Muscle layer of duodenum (tissue), 2 donors: ENCODE data around the gene OR52N1.

Experiments used
- H3K27ac ChIP-seq: one replicate; pipeline ENCODE4 v1.7.0; 2013; ENCODE audit warnings: mild to moderate bottlenecking, low read length
- H3K27me3 ChIP-seq: one replicate; pipeline ENCODE4 v1.7.0; 2013; ENCODE audit warnings: low read depth, mild to moderate bottlenecking, control low read depth, low read length
- H3K36me3 ChIP-seq, 2 donors: one replicate each; pipeline ENCODE4 v1.7.0; 2013; ENCODE audit warnings: low read length in 2 of 2, control low read depth in 1 of 2, mild to moderate bottlenecking in 1 of 2; ENCODE audit not compliant: insufficient read depth in 2 of 2, control insufficient read depth in 1 of 2
- H3K4me1 ChIP-seq, 2 donors: one replicate each; pipeline ENCODE4 v1.7.0; 2013; ENCODE audit warnings: low read length in 2 of 2, mild to moderate bottlenecking in 2 of 2, control low read depth in 1 of 2, moderate library complexity in 1 of 2; ENCODE audit not compliant: insufficient read depth in 2 of 2, control insufficient read depth in 1 of 2
- H3K4me3 ChIP-seq, 2 donors: one replicate each; pipeline ENCODE4 v1.7.0; 2013; ENCODE audit warnings: low read length in 2 of 2, low read depth in 1 of 2, mild to moderate bottlenecking in 1 of 2
- H3K9me3 ChIP-seq, 2 donors: one replicate each; pipeline ENCODE4 v1.7.0; 2013; ENCODE audit warnings: low read length in 2 of 2, control low read depth in 1 of 2, mild to moderate bottlenecking in 1 of 2; ENCODE audit not compliant: control insufficient read depth in 1 of 2
- donor health status: healthy.

OR52N1 gene

GRCh38 chr11:5791165-5791564 lies at the start of gene OR52N1:
TSS of gene OR52N1 (minus strand) at chr11:5791265. CDS start at chr11:5788816, 2,449 bp downstream.
- Histone ChIP-seq H3K27ac (no peak within 1 kb of the TSS), H3K36me3 (no peaks in the 10 kb centered on the region), H3K4me1 (no peaks in the 10 kb centered on the region), H3K27me3 (no peaks in the 10 kb centered on the region), H3K9me3 (no peaks in the 10 kb centered on the region), H3K4me3 (no peak within 1 kb of the TSS)

GRCh38 chr11:5837695-5838094 lies 46.6 kb upstream of the OR52N1 start:
- Histone ChIP-seq H3K4me1 (no peaks in the 10 kb centered on the region), H3K4me3 (no peak overlapping the region), H3K9me3 (no peaks in the 10 kb centered on the region), H3K36me3 (no peaks in the 10 kb centered on the region), H3K27ac (no peak overlapping the region), H3K27me3 (no peaks in the 10 kb centered on the region)

- Histone ChIP-seq H3K36me3 (no peaks in the 10 kb centered on the region), H3K27ac (no peak overlapping the region), H3K27me3 (no peaks in the 10 kb centered on the region), H3K4me1 (no peaks in the 10 kb centered on the region), H3K4me3 (no peak overlapping the region), H3K9me3 (no peaks in the 10 kb centered on the region)
Observed at GRCh38 chr11:5833446-5833845, 42.4 kb upstream of the OR52N1 start.

GRCh38 chr11:5831196-5831829 lies 40.2 kb upstream of the OR52N1 start:
- Histone ChIP-seq H3K27ac (no peak overlapping the region), H3K4me3 (no peak overlapping the region), H3K27me3 (no peaks in the 10 kb centered on the region), H3K4me1 (no peaks in the 10 kb centered on the region), H3K9me3 (no peaks in the 10 kb centered on the region), H3K36me3 (no peaks in the 10 kb centered on the region)

- Histone ChIP-seq H3K4me3 (peak overlapping the region in 1 of 2 donors; percentile 11), H3K27ac (no peak overlapping the region), H3K9me3 (no peaks in the 10 kb centered on the region), H3K27me3 (no peaks in the 10 kb centered on the region), H3K4me1 (no peaks in the 10 kb centered on the region), H3K36me3 (no peaks in the 10 kb centered on the region)
Observed at GRCh38 chr11:5818245-5818886, 27.3 kb upstream of the OR52N1 start.

- Histone ChIP-seq H3K4me1 (no peaks in the 10 kb centered on the region), H3K27me3 (no peaks in the 10 kb centered on the region), H3K27ac (no peak overlapping the region), H3K36me3 (no peaks in the 10 kb centered on the region), H3K9me3 (no peaks in the 10 kb centered on the region), H3K4me3 (no peak overlapping the region)
Observed at GRCh38 chr11:5815534-5815933, 24.5 kb upstream of the OR52N1 start.

- no peak overlapping the region for H3K27ac ChIP-seq
- H3K27me3 ChIP-seq = no peaks in the 10 kb centered on the region
- H3K4me3 ChIP-seq = no peak overlapping the region
- H3K9me3 ChIP-seq = no peaks in the 10 kb centered on the region
- peaks cover 0 to 11% of the 10 kb centered on the region in 2 donors for H3K4me1 ChIP-seq
- no peaks in the 10 kb centered on the region for H3K36me3 ChIP-seq
Observed at GRCh38 chr11:5809905-5810795, 19.1 kb upstream of the OR52N1 start.

GRCh38 chr11:5809122-5809519 lies 18.1 kb upstream of the OR52N1 start:
- Histone ChIP-seq H3K27me3 (no peaks in the 10 kb centered on the region), H3K27ac (no peak overlapping the region), H3K4me3 (peak overlapping the region; percentile 71 to 79), H3K36me3 (no peaks in the 10 kb centered on the region), H3K9me3 (no peaks in the 10 kb centered on the region), H3K4me1 (peaks cover 0 to 11% of the 10 kb centered on the region in 2 donors)

GRCh38 chr11:5808500-5809121 lies 17.5 kb upstream of the OR52N1 start, which contains the start of gene OR52N2:
TSS of gene OR52N2 (plus strand) at chr11:5808924. CDS start at chr11:5820336, 11,412 bp downstream.
- Histone ChIP-seq H3K9me3 (no peaks in the 10 kb centered on the region), H3K36me3 (no peaks in the 10 kb centered on the region), H3K27me3 (no peaks in the 10 kb centered on the region), H3K27ac (no peak within 1 kb of the TSS), H3K4me3 (peak within 1 kb of the TSS; percentile 71 to 79), H3K4me1 (peaks cover 0 to 11% of the 10 kb centered on the region in 2 donors)

- Histone ChIP-seq H3K27me3 (no peaks in the 10 kb centered on the region), H3K9me3 (no peaks in the 10 kb centered on the region), H3K36me3 (no peaks in the 10 kb centered on the region), H3K27ac (no peak overlapping the region), H3K4me1 (peaks cover 0 to 11% of the 10 kb centered on the region in 2 donors), H3K4me3 (no peak overlapping the region)
Observed at GRCh38 chr11:5807580-5807979, 16.5 kb upstream of the OR52N1 start.

GRCh38 chr11:5803982-5804381 lies 12.9 kb upstream of the OR52N1 start:
- H3K9me3 ChIP-seq = no peaks in the 10 kb centered on the region
- no peak overlapping the region for H3K27ac ChIP-seq
- no peaks in the 10 kb centered on the region for H3K36me3 ChIP-seq
- peaks cover 0 to 9% of the 10 kb centered on the region in 2 donors for H3K4me1 ChIP-seq
- H3K27me3 ChIP-seq = no peaks in the 10 kb centered on the region
- no peak overlapping the region for H3K4me3 ChIP-seq
